C4-2B (cell line): ENCODE results near the gene RWDD2A.

Experiments
- H3K27ac ChIP-seq: fragments of 450-650 bp; 2 replicates; pipeline ENCODE4 v1.5.1; 2017
- ZFX ChIP-seq: fragments of 450-650 bp; IDR thresholded peaks from 2 replicates; pipeline ENCODE4 v1.6.1; 2017
- TF ChIP-seq, protein P1 (sequence below): fragments of 450-650 bp; conservative IDR thresholded peaks from 2 replicates; pipeline ENCODE4 v1.5.1; 2017; ENCODE audit warnings: mild to moderate bottlenecking

The RWDD2A gene

DNA sequence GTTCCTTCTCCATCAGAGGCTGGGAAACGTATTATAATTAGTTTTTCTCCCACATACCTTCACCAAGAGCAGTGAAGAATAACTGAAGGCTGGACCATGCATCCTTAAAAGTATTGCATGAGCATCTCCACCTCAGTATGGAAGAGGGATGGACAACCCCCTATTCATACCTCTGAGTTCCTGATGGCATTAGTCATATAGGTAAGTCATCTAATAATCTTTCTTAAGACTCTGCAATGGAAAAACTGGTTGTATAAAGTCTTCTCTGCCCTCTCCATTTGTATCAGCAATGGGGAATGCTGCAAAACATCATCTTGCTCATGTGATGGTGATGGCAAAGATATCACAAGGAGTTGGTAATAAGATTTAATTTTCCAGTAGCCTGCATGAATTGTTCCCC is 24.6 kb upstream of the RWDD2A start:
- no peak overlapping the region for H3K27ac ChIP-seq
- TF ChIP-seq ZFX = no peak
- TF ChIP-seq, protein P1, sequence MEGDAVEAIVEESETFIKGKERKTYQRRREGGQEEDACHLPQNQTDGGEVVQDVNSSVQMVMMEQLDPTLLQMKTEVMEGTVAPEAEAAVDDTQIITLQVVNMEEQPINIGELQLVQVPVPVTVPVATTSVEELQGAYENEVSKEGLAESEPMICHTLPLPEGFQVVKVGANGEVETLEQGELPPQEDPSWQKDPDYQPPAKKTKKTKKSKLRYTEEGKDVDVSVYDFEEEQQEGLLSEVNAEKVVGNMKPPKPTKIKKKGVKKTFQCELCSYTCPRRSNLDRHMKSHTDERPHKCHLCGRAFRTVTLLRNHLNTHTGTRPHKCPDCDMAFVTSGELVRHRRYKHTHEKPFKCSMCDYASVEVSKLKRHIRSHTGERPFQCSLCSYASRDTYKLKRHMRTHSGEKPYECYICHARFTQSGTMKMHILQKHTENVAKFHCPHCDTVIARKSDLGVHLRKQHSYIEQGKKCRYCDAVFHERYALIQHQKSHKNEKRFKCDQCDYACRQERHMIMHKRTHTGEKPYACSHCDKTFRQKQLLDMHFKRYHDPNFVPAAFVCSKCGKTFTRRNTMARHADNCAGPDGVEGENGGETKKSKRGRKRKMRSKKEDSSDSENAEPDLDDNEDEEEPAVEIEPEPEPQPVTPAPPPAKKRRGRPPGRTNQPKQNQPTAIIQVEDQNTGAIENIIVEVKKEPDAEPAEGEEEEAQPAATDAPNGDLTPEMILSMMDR = no peak

DNA sequence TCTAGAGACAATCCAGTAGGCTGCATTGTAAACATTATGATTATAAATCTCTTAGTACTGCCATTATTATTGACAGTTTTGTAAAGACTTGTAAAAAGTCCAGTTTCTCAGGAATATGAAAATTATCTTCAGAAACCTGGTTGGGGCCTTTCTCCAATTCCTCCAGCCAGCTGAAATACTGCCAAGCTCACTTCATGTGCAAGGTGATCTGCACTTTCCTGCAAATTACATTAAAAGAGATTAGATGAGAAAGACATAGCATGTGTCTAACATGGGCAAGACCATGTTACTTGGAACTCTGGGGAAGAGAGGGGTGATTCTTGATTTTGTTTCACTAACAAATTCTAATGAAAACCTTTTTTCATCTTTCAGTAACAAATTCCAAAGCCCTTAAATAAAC is 24.1 kb upstream of the RWDD2A start:
- TF ChIP-seq, protein P1 = no peak
- no peak for TF ChIP-seq ZFX
- no peak overlapping the region for H3K27ac ChIP-seq

DNA sequence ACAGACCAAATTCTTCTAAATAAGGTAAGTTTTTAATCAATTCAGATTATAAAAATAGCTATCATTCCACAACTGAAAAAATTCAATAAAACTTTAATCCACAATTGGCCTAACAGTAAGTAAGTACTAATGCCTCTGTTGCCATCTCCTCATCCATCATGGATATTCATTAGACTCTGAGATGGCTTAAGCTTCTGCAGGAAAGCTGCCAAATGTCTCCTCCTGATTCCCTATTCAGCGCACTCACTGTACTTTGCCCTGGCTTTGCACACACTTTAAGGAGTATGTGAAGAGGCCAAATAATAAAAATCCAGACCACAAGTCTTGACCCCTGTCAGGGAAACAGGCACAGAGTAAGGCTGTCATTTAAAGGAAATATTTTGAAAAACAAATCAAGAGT is 23.6 kb upstream of the RWDD2A start:
- no peak overlapping the region for H3K27ac ChIP-seq
- TF ChIP-seq, protein P1 = no peak
- no peak for TF ChIP-seq ZFX

DNA sequence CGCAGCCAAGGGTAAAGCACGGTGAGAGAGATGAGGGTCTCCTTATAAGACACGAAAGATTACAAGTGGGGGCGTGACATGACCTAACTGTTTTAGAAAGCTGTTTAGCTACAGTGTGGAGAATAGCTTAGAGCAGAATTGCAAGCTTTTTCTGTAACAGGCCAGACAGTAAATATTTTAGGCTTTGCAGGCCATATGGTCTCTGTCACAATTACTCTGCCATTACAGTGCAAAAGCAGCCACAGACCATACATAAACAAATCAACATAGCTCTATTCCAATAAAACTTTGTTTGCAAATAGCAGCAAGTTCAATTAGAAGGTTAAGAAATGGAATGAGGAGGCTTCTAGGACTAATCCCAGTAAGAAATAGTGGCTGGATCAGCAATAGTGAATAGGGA is 16.9 kb upstream of the RWDD2A start:
- no peak overlapping the region for H3K27ac ChIP-seq
- TF ChIP-seq, protein P1 = no peak
- TF ChIP-seq ZFX = no peak

DNA sequence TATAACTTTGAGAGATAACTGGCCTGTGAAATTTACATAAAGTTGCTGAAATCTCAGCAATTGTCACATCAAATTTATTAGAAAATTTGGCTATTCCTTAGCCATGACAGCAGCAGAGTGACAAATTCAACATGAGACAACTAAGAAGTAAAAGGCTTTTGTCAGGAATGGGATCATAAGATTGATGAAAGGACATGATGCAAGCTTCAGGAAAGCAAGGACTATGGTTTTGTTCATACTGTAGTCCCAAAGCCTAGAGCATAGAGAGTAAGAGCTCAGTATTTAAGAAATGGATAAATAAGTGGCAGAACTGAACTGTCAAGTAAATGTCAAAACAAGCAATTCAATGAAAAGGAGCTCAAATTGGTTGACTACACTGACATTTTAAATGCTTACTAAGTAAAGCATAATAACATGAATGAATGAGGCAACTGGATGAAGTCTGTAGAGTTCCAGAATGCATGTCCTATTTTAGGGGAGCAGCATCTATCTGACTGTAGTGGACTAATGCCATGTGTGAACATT is 12.7 kb upstream of the RWDD2A start:
- H3K27ac ChIP-seq = no peak overlapping the region
- TF ChIP-seq, protein P1 = no peak
- TF ChIP-seq ZFX = no peak

DNA sequence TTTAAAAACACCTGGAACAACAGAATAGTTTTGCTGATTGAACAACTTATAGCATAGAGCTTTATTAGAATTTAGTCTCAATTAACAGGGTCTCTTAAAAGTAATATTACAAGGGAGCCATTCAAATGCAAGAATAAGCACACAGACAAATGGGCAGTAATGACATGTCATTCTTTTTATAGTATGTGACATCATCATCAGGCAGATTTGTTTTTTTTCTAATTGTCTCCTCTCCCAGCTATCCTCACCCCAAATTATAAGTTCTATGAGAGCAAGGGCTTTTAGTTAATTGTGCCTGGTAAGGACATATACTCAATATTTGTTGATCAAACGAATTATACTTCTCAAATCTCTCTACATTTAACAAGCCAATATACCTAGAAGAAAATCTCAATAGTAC is 11.0 kb upstream of the RWDD2A start:
- H3K27ac ChIP-seq = no peak overlapping the region
- TF ChIP-seq, protein P1 = no peak
- TF ChIP-seq ZFX = no peak

DNA sequence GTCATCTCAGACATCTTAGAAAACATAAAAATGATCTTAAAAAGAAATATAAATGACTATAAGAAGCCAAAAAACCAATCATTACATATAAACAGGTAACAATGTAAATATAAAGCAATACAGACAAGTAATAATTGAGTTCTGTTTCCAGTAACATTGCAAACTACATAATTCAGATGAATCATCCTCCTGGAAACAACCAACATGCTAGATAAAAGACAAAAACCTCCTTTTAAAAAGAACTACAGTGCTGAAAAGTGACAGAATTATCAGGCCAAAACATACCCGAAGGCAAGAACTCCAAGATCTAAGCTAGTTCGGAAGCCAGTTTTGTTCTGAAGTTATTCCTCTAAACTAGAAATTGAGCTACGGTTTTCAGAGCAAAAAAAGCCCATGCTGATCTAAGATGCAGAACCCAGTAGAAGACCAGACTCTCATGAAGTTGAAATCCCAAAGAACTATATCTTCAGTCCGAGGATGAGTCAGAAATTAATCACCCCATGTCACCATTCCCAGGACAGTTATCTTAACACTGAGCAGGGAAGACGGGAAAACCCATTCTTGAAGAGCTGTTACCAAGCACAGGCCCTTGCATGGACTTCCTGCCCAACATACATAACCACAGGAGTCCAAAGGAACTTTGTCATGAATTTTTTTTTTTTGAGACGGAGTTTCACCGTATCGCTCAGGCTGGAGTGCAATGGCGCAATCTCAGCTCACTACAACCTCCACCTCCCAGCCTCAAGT is 9.9 kb upstream of the RWDD2A start:
- no peak for TF ChIP-seq ZFX
- TF ChIP-seq, protein P1 = no peak
- no peak overlapping the region for H3K27ac ChIP-seq
